Hepatocyte (in vitro differentiated cells): Measurements from ENCODE around the gene CFAP77. TPM values are rescaled to one million over a fixed set of nuclear protein-coding genes. Genes with fewer than 3 reads are reported as not detected.

Experiments
- DNase-seq: peaks from one replicate; pipeline ENCODE4 v3.0.0-alpha.2; 2016; ENCODE audit warnings: low spot score
- H2AFZ ChIP-seq: fragments of 200-600 bp; sonication (generic); 2 replicates; pipeline ENCODE4 v1.6.0; 2016; ENCODE audit warnings: antibody characterized with exemption, mild to moderate bottlenecking
- H3K27ac ChIP-seq: fragments of 200-600 bp; sonication (generic); 2 replicates; pipeline ENCODE4 v1.5.1; 2016; ENCODE audit warnings: mild to moderate bottlenecking
- H3K27me3 ChIP-seq: fragments of 200-600 bp; sonication (generic); 2 replicates; pipeline ENCODE4 v1.6.1; 2016
- H3K36me3 ChIP-seq: fragments of 200-600 bp; sonication (generic); replicated peaks from 2 replicates; pipeline ENCODE4 v1.5.1; 2016; ENCODE audit warnings: low read depth; ENCODE audit not compliant: insufficient read depth
- H3K4me1 ChIP-seq: fragments of 200-600 bp; sonication (generic); 2 replicates; pipeline ENCODE4 v1.5.1; 2016; ENCODE audit warnings: mild to moderate bottlenecking, moderate library complexity; ENCODE audit not compliant: insufficient read depth
- H3K4me2 ChIP-seq: fragments of 200-600 bp; sonication (generic); 2 replicates; pipeline ENCODE4 v1.6.0; 2016
- H3K4me3 ChIP-seq: fragments of 200-600 bp; sonication (generic); 2 replicates; pipeline ENCODE4 v1.5.1; 2016; ENCODE audit warnings: mild to moderate bottlenecking
- H3K79me2 ChIP-seq: fragments of 200-600 bp; sonication (generic); 2 replicates; pipeline ENCODE4 v1.6.0; 2017; ENCODE audit warnings: mild to moderate bottlenecking
- H3K9me2 ChIP-seq: fragments of 200-600 bp; sonication (generic); replicated peaks from 2 replicates; pipeline ENCODE4 v1.6.0; 2017; ENCODE audit warnings: mild to moderate bottlenecking; ENCODE audit not compliant: insufficient read depth
- H3K9me3 ChIP-seq: fragments of 200-600 bp; sonication (generic); 2 replicates; pipeline ENCODE4 v1.5.1; 2016; ENCODE audit warnings: low read depth, mild to moderate bottlenecking
- H4K20me1 ChIP-seq: fragments of 200-600 bp; sonication (generic); 2 replicates; pipeline ENCODE4 v1.6.0; 2016; ENCODE audit warnings: mild to moderate bottlenecking; ENCODE audit not compliant: insufficient read depth, poor library complexity, severe bottlenecking
- CTCF ChIP-seq: fragments of 200-600 bp; sonication (generic); IDR thresholded peaks from 2 replicates; pipeline ENCODE4 v1.5.1; 2016; ENCODE audit warnings: antibody characterized with exemption, mild to moderate bottlenecking; ENCODE audit not compliant: poor library complexity
- EZH2 ChIP-seq: fragments of 200-600 bp; sonication (generic); IDR thresholded peaks from 2 replicates; pipeline ENCODE4 v1.6.1; 2016; ENCODE audit warnings: antibody characterized with exemption, mild to moderate bottlenecking, borderline replicate concordance
- EZH2phosphoT487 ChIP-seq: fragments of 200-600 bp; sonication (generic); IDR thresholded peaks from one replicate; pipeline ENCODE4 v1.6.1; 2018; ENCODE audit warnings: antibody characterized with exemption, mild to moderate bottlenecking, low read depth, moderate library complexity; ENCODE audit not compliant: unreplicated experiment, severe bottlenecking
- WGBS: methylation state at CpG from one replicate; pipeline ENCODE4 v1.1.6; 2016; ENCODE audit warnings: low lambda C conversion rate; ENCODE audit errors: missing lambda C conversion rate; 5-methylcytosine and 5-hydroxymethylcytosine counted together
- polyA plus RNA-seq: library from polyadenylated mRNA; unstranded; fragments of >200 nt; fragmentation: Nextera tagmentation; extraction: Ambion mirVana; gene quantifications from 2 replicates; pipeline ENCODE4 v1.2.1, GENCODE V29; 2016
- total RNA-seq: library from RNA; depleted of rRNA; stranded (reverse); fragments of >200 nt; gene quantifications from 2 replicates; pipeline ENCODE4 v1.2.3, GENCODE V29; 2014

CFAP77 gene
- total and polyA plus RNA-seq, 2 experiments from 2014 or later: 0.70 to 1.2 TPM

GRCh38 chr9:132556235-132556634 is 146.2 kb downstream of the CFAP77 start:
- 83% methylated on average over 4 of the region's 6 CpGs for WGBS

DNA sequence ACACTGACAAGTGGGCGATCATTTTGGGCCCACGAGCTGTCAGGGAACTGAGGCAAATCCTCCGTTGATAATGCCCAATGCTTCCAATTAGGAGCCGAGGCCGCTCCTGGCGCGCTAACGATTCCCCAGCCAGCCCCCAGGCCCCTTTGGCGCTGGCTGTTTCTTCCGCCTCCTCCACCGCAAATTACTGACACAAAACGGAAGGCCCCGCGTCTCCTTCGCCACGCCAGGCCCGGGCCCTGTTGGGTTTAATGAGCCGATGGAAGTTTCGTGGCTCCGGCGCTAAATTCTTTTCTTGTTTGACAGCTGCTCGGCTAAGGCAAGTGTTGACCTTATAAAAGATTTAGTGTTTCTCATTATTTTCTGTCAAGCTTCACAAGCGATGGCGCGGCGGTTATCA is 146.7 kb downstream of the CFAP77 start:
- TF ChIP-seq EZH2phosphoT487 (no peak), CTCF (no peak)
- Histone ChIP-seq H3K4me2 (no peak overlapping the region), H3K4me1 (no peaks in the 10 kb centered on the region), H3K9me2 (no peaks in the 10 kb centered on the region), H3K9me3 (no peaks in the 10 kb centered on the region), H4K20me1 (no peaks in the 10 kb centered on the region), H3K36me3 (no peaks in the 10 kb centered on the region), H2AFZ (no peak overlapping the region), H3K79me2 (no peaks in the 10 kb centered on the region), H3K27ac (no peak overlapping the region), H3K27me3 (peaks cover 5% of the 10 kb centered on the region), H3K4me3 (no peak overlapping the region)
- no peak for DNase-seq
- 96% methylated on average over 19 of the region's 26 CpGs for WGBS

More at GRCh38 chr9:132556235-132556634, 146.2 kb downstream of the CFAP77 start:
- Histone ChIP-seq H3K9me3 (no peaks in the 10 kb centered on the region), H3K4me1 (no peaks in the 10 kb centered on the region), H2AFZ (no peak overlapping the region), H3K4me2 (no peak overlapping the region), H3K9me2 (no peaks in the 10 kb centered on the region), H4K20me1 (no peaks in the 10 kb centered on the region), H3K27me3 (peaks cover 5% of the 10 kb centered on the region), H3K79me2 (no peaks in the 10 kb centered on the region), H3K36me3 (no peaks in the 10 kb centered on the region), H3K4me3 (no peak overlapping the region), H3K27ac (no peak overlapping the region)
- TF ChIP-seq EZH2phosphoT487: no peak
- TF ChIP-seq CTCF: no peak
- no peak for TF ChIP-seq EZH2
- DNase-seq: no peak

DNA sequence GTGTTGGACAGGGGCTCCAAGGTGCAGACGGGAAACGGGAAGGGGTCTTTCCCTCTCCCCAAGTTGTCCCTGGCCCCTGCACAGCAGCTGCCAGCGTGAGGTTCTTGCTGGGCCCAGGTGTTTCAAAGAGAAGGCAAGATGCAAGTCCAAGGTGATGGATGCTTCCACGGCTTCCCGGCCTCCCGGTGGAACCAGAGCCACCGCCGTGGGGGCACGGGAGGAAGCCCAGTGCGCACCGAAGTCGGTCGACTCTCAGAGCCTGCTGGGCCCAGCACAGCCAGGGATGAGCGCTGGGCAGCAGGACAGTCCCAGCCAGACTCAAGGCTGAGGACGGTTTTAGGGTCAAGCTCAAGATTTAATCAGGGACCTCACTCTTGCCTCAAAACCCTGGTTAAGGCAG is 147.1 kb downstream of the CFAP77 start:
- TF ChIP-seq CTCF (no peak), EZH2 (no peak), EZH2phosphoT487 (no peak)
- Histone ChIP-seq H3K36me3 (no peaks in the 10 kb centered on the region), H3K4me2 (no peak overlapping the region), H3K9me2 (no peaks in the 10 kb centered on the region), H3K27me3 (peaks cover 6% of the 10 kb centered on the region), H3K79me2 (no peaks in the 10 kb centered on the region), H3K27ac (no peak overlapping the region), H3K4me3 (no peak overlapping the region), H3K9me3 (no peaks in the 10 kb centered on the region), H3K4me1 (no peaks in the 10 kb centered on the region), H4K20me1 (no peaks in the 10 kb centered on the region), H2AFZ (no peak overlapping the region)
- no peak for DNase-seq
- WGBS: 95% methylated on average over 15 of the region's 15 CpGs

GRCh38 chr9:132559711-132560110 is 149.7 kb downstream of the CFAP77 start:
- H3K36me3 ChIP-seq: no peaks in the 10 kb centered on the region
- DNase-seq: no peak
- H3K27ac ChIP-seq: no peak overlapping the region
- H3K9me3 ChIP-seq: no peaks in the 10 kb centered on the region
- H3K27me3 ChIP-seq: peaks cover 19% of the 10 kb centered on the region
- 92% methylated on average over 2 of the region's 2 CpGs for WGBS
- H3K4me2 ChIP-seq: no peak overlapping the region
- no peaks in the 10 kb centered on the region for H3K4me1 ChIP-seq
- no peak overlapping the region for H2AFZ ChIP-seq
- no peaks in the 10 kb centered on the region for H3K9me2 ChIP-seq
- H4K20me1 ChIP-seq: no peaks in the 10 kb centered on the region
- no peaks in the 10 kb centered on the region for H3K79me2 ChIP-seq
- TF ChIP-seq EZH2phosphoT487 (no peak), EZH2 (no peak)
- H3K4me3 ChIP-seq: no peak overlapping the region
